Measurements from ENCODE around the gene CCDC86.
A peak's percentile ranks its signal among the peaks of the same experiment; 100 is the strongest.

The CCDC86 gene

DNA sequence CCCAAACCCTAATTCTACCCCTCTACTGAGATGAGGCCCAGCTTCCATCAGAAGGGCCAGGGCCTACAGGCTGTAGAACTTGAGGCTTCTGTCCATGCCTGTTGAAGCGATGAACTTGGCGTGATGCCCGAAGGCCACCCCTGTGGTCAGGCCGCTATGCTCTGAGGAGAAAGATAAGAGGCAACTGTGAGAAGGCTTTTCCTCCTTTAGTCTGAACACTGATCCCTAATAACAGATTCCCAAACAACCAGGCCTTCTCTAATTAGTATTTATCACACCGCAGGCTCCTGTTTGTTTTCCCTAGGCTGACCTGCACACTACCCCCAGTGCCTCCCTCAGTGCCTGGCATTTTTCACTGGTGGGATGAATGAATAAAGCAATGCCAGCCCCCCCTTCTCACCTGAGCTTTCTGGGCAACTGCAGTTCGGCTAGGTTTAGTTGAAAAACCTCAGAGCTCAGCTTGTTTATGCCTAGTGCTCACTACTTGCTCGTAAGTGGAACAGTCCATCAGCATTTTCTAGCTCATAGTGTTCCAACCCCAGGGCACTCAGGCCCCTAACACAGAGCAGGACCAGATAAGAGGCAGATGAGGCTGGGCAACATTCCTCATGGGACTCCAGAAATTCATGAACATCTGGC is 49.3 kb downstream of the CCDC86 start:
- no peak for DNase-seq (ENCODE audit: low spot score)

DNA sequence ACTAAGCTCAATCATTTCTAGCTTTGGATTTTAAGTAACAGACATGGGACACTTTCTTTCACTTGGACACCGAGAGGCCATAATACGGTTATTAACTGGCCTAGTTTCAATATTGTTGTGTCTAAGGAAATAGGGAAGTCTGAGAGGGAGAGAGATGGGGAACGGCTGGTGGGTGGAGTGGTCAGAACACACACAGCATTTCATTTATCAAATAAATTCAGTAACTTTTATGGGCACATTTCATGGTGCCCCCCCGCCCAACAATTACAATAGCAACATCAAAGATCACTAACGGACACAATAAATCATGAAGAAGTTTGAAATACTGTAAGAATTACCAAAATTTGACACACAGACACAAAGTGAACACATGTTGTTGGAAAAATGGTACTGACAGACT is 53.8 kb downstream of the CCDC86 start:
- no peak for DNase-seq (ENCODE audit: low spot score)

DNA sequence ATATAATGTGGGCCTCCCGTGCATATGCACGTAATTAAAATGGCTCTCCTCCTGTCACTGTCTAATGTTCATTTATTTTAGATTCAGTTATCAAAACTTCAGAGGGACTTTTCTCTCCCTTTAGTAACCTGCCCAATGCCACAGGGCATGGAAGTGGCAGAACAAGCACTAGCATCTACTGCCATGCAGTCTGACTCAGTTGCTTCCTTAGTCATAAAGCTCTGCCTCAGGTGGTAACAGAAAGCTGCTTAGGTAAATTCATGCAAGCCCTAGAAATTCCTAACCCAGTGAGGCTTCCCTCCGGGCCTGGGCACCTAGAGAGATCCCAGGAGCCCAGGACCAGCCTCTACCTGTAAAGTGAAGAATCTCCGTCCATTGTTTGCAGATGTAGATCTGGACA is 55.6 kb downstream of the CCDC86 start:
- DNase-seq (ENCODE audit: low spot score): no peak

DNA sequence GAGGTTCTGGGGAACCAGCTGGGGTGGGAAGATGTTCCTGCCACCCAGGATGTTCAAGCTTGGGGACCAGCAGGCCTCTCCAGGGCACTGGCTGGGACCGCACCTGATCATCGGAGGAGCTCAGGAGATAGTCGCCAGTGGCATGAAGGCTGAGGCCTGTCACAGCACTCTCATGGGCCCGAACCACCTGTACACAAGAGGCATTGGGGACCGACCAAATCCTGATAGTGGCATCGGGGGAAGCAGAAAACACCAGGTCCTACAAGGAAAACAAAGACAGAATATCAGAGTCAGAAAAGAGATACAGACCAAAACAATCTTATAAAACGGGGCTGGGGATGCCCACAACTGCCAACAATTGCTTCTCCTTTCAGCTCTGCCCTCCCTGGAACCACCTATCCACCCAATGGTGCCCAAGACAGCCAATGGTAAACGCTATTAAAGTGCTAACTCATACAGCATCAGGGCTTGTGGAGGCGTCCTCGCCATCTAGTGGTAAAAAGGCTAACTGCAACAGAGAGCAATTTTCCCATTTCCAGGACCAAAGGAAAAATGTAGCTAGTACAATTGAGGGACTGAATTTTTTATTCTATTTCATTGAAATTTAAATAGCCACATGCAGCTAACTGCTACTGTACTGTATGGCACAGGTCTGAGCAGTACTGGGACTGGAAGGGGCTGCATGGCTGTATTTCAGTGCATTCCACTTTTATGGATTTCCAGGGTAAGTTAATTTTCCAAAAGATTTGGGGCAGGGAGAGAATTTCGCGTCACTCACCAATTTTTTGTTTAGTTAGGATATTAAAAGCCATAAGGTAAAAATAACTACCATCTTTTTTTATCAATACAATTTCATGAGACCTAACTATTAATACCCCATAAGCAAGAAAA is 57.4 kb downstream of the CCDC86 start:
- peak; percentile 60 for DNase-seq (ENCODE audit: low spot score)

DNA sequence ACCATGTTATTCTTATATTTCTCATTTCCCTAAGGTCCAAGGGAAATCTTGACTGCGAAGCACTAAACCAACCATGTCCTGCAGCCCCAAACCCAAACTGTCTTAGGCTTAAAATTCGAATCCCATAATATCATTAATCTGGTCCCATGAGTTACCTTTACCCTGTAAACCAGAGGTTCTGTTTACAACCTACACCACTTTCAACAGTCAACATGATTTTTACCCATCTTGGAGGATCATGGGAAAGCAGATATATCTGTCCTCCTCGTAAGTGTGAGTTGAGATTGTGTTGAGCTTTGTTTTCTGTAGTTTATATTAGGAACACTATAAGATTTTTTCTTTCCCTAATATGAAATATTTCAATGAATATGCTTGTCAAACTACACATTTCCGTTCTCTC is 58.1 kb downstream of the CCDC86 start:
- DNase-seq (ENCODE audit: low spot score): no peak

Data from germinal center (tissue), 1 donor.